A673 (cell line): ENCODE measurements around the gene EPHX1. TPM values are rescaled to one million over a fixed set of nuclear protein-coding genes. Genes with fewer than 3 reads are reported as not detected.

Experiments used
- BruUV-seq: library from RNA; stranded (reverse); fragments of 400-500 nt; replicated peaks from 2 replicates; lab custom pipeline; 2021; lab: Mats Ljungman, UMichigan
- CTCF ChIA-PET: fragments of 300-600 bp; sonication (Branson Sonifier 250); formaldehyde crosslinking; loops from one replicate; lab custom pipeline; 2022; ENCODE audit warnings: antibody characterized with exemption; lab: Charles Lee
- POLR2A ChIA-PET: fragments of 300-600 bp; sonication (Branson Sonifier 250); formaldehyde crosslinking; loops from one replicate; lab custom pipeline; 2022; ENCODE audit warnings: antibody characterized with exemption; ENCODE audit not compliant: low non-redundant PET; lab: Charles Lee
- DNase-seq: peaks from one replicate; pipeline ENCODE4 v3.0.0-alpha.2; 2015; ENCODE audit warnings: low spot score
- H3K27ac ChIP-seq: fragments of 200-600 bp; sonication (generic); 2 replicates; pipeline ENCODE4 v1.5.1; 2016; ENCODE audit warnings: mixed run types, low read depth, mild to moderate bottlenecking, mixed read lengths, antibody characterized with exemption, low read length; ENCODE audit not compliant: poor library complexity, severe bottlenecking
- H3K27me3 ChIP-seq: fragments of 200-600 bp; sonication (generic); replicated peaks from 2 replicates; pipeline ENCODE4 v1.6.1; 2017; ENCODE audit warnings: mixed run types, low read depth, mild to moderate bottlenecking, mixed read lengths, antibody characterized with exemption, low read length; ENCODE audit not compliant: insufficient read depth, poor library complexity
- H3K36me3 ChIP-seq: fragments of 200-600 bp; sonication (generic); 2 replicates; pipeline ENCODE4 v1.6.1; 2016; ENCODE audit warnings: mixed run types, mild to moderate bottlenecking, mixed read lengths, antibody characterized with exemption, low read length; ENCODE audit not compliant: insufficient read depth, poor library complexity, severe bottlenecking
- H3K4me1 ChIP-seq: fragments of 200-600 bp; sonication (generic); 2 replicates; pipeline ENCODE4 v1.6.1; 2017; ENCODE audit warnings: mixed run types, mild to moderate bottlenecking, mixed read lengths, antibody characterized with exemption, low read length; ENCODE audit not compliant: insufficient read depth, poor library complexity, severe bottlenecking
- H3K4me3 ChIP-seq: fragments of 200-600 bp; sonication (generic); 2 replicates; pipeline ENCODE4 v1.5.1; 2016; ENCODE audit warnings: low read depth, mixed run types, mild to moderate bottlenecking, mixed read lengths, low read length; ENCODE audit not compliant: poor library complexity, severe bottlenecking
- H3K9me3 ChIP-seq: fragments of 200-600 bp; sonication (generic); 2 replicates; pipeline ENCODE4 v1.6.1; 2016; ENCODE audit warnings: mixed run types, low read depth, mild to moderate bottlenecking, mixed read lengths, antibody characterized with exemption, low read length; ENCODE audit not compliant: poor library complexity, severe bottlenecking
- CTCF ChIP-seq: fragments of 300-800, 200-600 bp; sonication (generic); conservative IDR thresholded peaks from 2 replicates; pipeline ENCODE4 v1.5.1; 2017; ENCODE audit warnings: low read depth, mild to moderate bottlenecking, antibody characterized with exemption, low read length, moderate library complexity, mixed read lengths
- EZH2 ChIP-seq: fragments of 200-600 bp; sonication (generic); IDR thresholded peaks from 2 replicates; pipeline ENCODE4 v1.6.1; 2017; ENCODE audit warnings: borderline replicate concordance, low read depth, mild to moderate bottlenecking, mixed read lengths, antibody characterized with exemption, low read length; ENCODE audit not compliant: poor library complexity, severe bottlenecking
- intact Hi-C: fragments of 100-400 bp; cut with micrococcal nuclease; formaldehyde crosslinking; loops from one replicate; pipeline ENCODE4 v1.10.0; 2022; ENCODE audit not compliant: unreplicated experiment
- total RNA-seq: library from RNA; stranded (reverse); gene quantifications from 2 replicates; pipeline ENCODE4 v1.2.3, GENCODE V29; 2021

Gene EPHX1
- total RNA-seq, 1 experiment from 2014 or later = 22.4 TPM

DNA sequence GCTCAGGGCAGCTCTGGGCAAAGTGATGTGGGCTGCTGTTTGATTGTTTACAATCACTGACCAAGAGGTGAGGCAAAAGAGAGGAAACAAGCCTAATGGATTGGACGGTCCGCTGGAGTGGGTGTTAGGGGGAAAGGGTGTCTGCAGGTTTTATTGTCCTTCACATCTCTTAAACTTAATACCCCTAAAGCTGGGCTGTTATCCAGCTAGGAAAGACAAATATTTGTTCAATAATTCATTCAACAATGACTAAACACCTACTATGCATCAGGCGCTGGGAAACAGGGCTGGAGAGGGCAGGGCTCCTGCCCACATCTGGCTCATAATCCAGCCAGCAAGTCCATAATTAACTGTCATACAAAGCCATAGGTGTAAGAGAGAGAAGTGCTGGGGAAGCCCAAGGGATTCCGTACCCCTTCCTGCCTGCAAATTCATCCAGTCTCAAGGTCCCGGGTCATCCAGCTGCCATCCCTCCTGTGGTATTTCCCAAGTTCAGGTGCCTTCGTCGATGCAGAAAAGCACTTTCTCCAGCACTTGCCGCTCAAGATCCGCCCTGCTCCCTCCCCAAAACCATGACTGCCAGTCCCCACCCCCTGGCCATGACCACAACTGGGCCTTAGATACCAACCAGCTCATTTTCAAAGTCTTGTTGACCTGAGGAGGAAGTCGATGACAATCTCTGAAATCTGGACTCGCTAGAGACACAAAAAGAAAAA, 61.6 kb downstream of the EPHX1 start:
- H3K27me3 ChIP-seq = no peaks in the 10 kb centered on the region
- intact Hi-C loops = no loop called here
- ChIA-PET CTCF (no interaction called here), POLR2A (no interaction called here)
- DNase-seq = no peak
- no peak overlapping the region for H3K4me3 ChIP-seq
- H3K9me3 ChIP-seq = no peaks in the 10 kb centered on the region
- H3K4me1 ChIP-seq = peaks cover under 1% of the 10 kb centered on the region
- peaks cover 4% of the 10 kb centered on the region for H3K36me3 ChIP-seq
- H3K27ac ChIP-seq = no peak overlapping the region
- TF ChIP-seq EZH2 = no peak
- no peak for TF ChIP-seq CTCF
- BruUV-seq = no TSS peak

- peaks cover 4% of the 10 kb centered on the region for H3K36me3 ChIP-seq
- TF ChIP-seq EZH2 = no peak
- no peak for TF ChIP-seq CTCF
Observed at GRCh38 chr1:225872075-225872430, 62.1 kb downstream of the EPHX1 start.

GRCh38 chr1:225873281-225873850, 63.4 kb downstream of the EPHX1 start:
- no peak for DNase-seq
- BruUV-seq = no TSS peak
- POLR2A ChIA-PET = no interaction called here
- no peaks in the 10 kb centered on the region for H3K9me3 ChIP-seq
- no peaks in the 10 kb centered on the region for H3K27me3 ChIP-seq
- intact Hi-C loops = no loop called here
- TF ChIP-seq EZH2 = no peak
- TF ChIP-seq CTCF = no peak
- H3K4me3 ChIP-seq = no peak overlapping the region
- H3K36me3 ChIP-seq = peaks cover 4% of the 10 kb centered on the region
- no peak overlapping the region for H3K27ac ChIP-seq
- CTCF ChIA-PET = no interaction called here
- no peaks in the 10 kb centered on the region for H3K4me1 ChIP-seq

More at GRCh38 chr1:225872075-225872430, 62.1 kb downstream of the EPHX1 start:
- no peak for DNase-seq
- intact Hi-C loops = no loop called here
- no peak overlapping the region for H3K27ac ChIP-seq
- ChIA-PET CTCF (no interaction called here), POLR2A (no interaction called here)
- H3K9me3 ChIP-seq = no peaks in the 10 kb centered on the region
- H3K4me3 ChIP-seq = no peak overlapping the region
- BruUV-seq = no TSS peak
- no peaks in the 10 kb centered on the region for H3K4me1 ChIP-seq
- H3K27me3 ChIP-seq = no peaks in the 10 kb centered on the region
